Keratinocyte (primary cell): ENCODE results near the gene SCNN1A. TPM values are rescaled to one million over a fixed set of nuclear protein-coding genes. Genes with fewer than 3 reads are reported as not detected.

Experiments
- DNase-seq: peaks from one replicate; pipeline ENCODE4 v3.0.0-alpha.2; 2011; ENCODE audit warnings: low read depth, missing footprints, low spot score
- FAIRE-seq: peaks from 2 replicates; lab custom pipeline; 2011; peaks lifted over from hg19 to GRCh38; lab: Jason Lieb, UNC
- H2AFZ ChIP-seq: 2 replicates; pipeline ENCODE4 v1.6.0; 2012; ENCODE audit warnings: low read length, control low read depth, inconsistent platforms; ENCODE audit not compliant: control insufficient read depth
- H3K27ac ChIP-seq: 2 replicates; pipeline ENCODE4 v1.5.1; 2011; ENCODE audit warnings: low read length; ENCODE audit not compliant: control insufficient read depth, insufficient read depth
- H3K27me3 ChIP-seq: 3 replicates; pipeline ENCODE4 v1.6.0; 2011; ENCODE audit warnings: low read length; ENCODE audit not compliant: control insufficient read depth, insufficient read depth; ENCODE audit errors: extremely low read depth
- H3K36me3 ChIP-seq, 2 experiments: 2 replicates in 1 of 2; 3 replicates in 1 of 2; pipeline ENCODE4 v1.5.1; 2011; ENCODE audit warnings: low read length in 2 of 2, mild to moderate bottlenecking in 1 of 2; ENCODE audit not compliant: control insufficient read depth in 2 of 2, insufficient read depth in 2 of 2; ENCODE audit errors: extremely low read depth in 1 of 2
- H3K4me1 ChIP-seq: 3 replicates; pipeline ENCODE4 v1.5.1; 2011; ENCODE audit warnings: low read length; ENCODE audit not compliant: control insufficient read depth, insufficient read depth; ENCODE audit errors: extremely low read depth
- H3K4me2 ChIP-seq: 3 replicates; pipeline ENCODE4 v1.6.0; 2011; ENCODE audit warnings: low read depth, low read length; ENCODE audit not compliant: control insufficient read depth, insufficient read depth; ENCODE audit errors: extremely low read depth
- H3K4me3 ChIP-seq, 3 experiments: fragments of 200-600 bp in 1 of 3; sonication (generic) in 1 of 3; 2 replicates in 2 of 3; 3 replicates in 1 of 3; pipeline ENCODE4 v1.5.1; 2011 to 2016; ENCODE audit warnings: low read length in 3 of 3, mild to moderate bottlenecking in 3 of 3, control low read depth in 2 of 3, inconsistent platforms in 1 of 3, low read depth in 1 of 3, mixed read lengths in 1 of 3, mixed run types in 1 of 3, moderate library complexity in 1 of 3; ENCODE audit not compliant: control insufficient read depth in 2 of 3, insufficient read depth in 2 of 3; ENCODE audit errors: extremely low read depth in 1 of 3
- H3K79me2 ChIP-seq: 2 replicates; pipeline ENCODE4 v1.6.0; 2012; ENCODE audit warnings: low read length; ENCODE audit not compliant: control insufficient read depth, insufficient read depth
- H3K9ac ChIP-seq: 3 replicates; pipeline ENCODE4 v1.6.0; 2011; ENCODE audit warnings: low read length; ENCODE audit not compliant: control insufficient read depth, insufficient read depth; ENCODE audit errors: extremely low read depth
- H3K9me1 ChIP-seq: 3 replicates; pipeline ENCODE4 v1.6.0; 2011; ENCODE audit warnings: low read length; ENCODE audit not compliant: control insufficient read depth, insufficient read depth; ENCODE audit errors: extremely low read depth
- H3K9me3 ChIP-seq: 2 replicates; pipeline ENCODE4 v1.5.1; 2012; ENCODE audit warnings: low read depth, low read length; ENCODE audit not compliant: control insufficient read depth
- H4K20me1 ChIP-seq: 3 replicates; pipeline ENCODE4 v1.6.0; 2011; ENCODE audit warnings: low read length; ENCODE audit not compliant: control insufficient read depth, insufficient read depth; ENCODE audit errors: extremely low read depth
- EZH2 ChIP-seq: IDR thresholded peaks from one replicate; pipeline ENCODE4 v1.6.1; 2012; ENCODE audit warnings: inconsistent platforms, mild to moderate bottlenecking, low read length, moderate library complexity
- dilution Hi-C: fragments of 300-500 bp; cut with MboI; formaldehyde crosslinking; loops from one replicate; pipeline ENCODE4 v1.7.0; 2020; ENCODE audit warnings: low sequenced_read_pairs; ENCODE audit not compliant: extremely low pct_ligation_motif_present
- polyA plus RNA-seq, 5 experiments: library from polyadenylated mRNA; depleted of rRNA in 3 of 5; stranded (reverse) in 3 of 5; stranded (forward) in 1 of 5; unstranded in 1 of 5; fragments of >200 nt; gene quantifications; 1 replicate in 1 of 5; 2 replicates in 3 of 5; 3 replicates in 1 of 5; pipeline versions ENCODE4 v1.2.1 to v1.2.3, GENCODE V29; 2011 to 2012; ENCODE audit warnings: missing spikeins in 2 of 5, low read depth in 1 of 5, low replicate concordance in 1 of 5
- TF ChIP-seq, protein P1 (sequence below), 3 experiments: IDR thresholded peaks in 1 of 3; conservative IDR thresholded peaks in 1 of 3; optimal IDR thresholded peaks in 1 of 3; 2 replicates in 2 of 3; 3 replicates in 1 of 3; pipeline versions ENCODE3 to v1.5.1; 2011; ENCODE audit warnings: low read length in 3 of 3, mild to moderate bottlenecking in 3 of 3, moderate library complexity in 2 of 3, control low read depth in 1 of 3, inconsistent platforms in 1 of 3; ENCODE audit not compliant: insufficient read depth in 2 of 3; ENCODE audit errors: extremely low read depth in 1 of 3

The SCNN1A gene
- polyA plus RNA-seq, 1 donor (not counting 4 experiments of a cell fraction or from before 2014, with no cell fraction given), result 11.1 TPM

DNA sequence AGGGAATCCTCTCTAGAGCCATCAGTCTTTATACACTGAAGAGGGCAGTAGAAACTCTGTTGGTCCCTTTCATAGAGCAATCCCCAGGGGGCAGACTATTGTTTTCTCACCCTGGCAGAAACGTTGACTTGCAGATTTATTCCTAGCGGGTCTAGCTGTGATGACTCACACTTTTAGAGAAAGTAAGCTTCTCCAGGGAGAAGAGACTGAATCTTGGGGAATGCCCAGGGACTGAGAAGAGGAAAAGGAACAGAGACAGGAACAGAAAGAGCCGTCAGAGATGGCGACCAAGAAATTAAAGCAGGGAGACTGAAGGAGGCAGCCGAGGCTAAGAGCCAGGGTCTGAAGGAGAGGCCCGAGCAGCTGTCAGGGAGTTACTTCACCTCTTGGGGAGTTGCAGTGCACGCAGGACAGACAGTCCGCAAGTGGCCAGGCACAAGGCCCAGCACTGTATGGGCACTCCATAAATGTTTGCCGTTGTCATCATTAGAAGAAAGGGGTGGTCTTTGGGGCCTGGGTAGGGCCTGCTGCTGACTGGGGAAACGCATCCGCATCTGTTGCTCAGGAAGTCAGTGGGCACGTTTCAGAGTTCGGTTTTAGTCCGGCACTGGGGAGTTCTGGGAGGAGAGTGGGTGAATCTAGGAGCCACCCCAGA lies 51.9 kb downstream of the SCNN1A start:
- no peaks in the 10 kb centered on the region for H3K9me3 ChIP-seq
- dilution Hi-C loops, result no loop called here
- TF ChIP-seq EZH2, result no peak
- TF ChIP-seq, protein P1, sequence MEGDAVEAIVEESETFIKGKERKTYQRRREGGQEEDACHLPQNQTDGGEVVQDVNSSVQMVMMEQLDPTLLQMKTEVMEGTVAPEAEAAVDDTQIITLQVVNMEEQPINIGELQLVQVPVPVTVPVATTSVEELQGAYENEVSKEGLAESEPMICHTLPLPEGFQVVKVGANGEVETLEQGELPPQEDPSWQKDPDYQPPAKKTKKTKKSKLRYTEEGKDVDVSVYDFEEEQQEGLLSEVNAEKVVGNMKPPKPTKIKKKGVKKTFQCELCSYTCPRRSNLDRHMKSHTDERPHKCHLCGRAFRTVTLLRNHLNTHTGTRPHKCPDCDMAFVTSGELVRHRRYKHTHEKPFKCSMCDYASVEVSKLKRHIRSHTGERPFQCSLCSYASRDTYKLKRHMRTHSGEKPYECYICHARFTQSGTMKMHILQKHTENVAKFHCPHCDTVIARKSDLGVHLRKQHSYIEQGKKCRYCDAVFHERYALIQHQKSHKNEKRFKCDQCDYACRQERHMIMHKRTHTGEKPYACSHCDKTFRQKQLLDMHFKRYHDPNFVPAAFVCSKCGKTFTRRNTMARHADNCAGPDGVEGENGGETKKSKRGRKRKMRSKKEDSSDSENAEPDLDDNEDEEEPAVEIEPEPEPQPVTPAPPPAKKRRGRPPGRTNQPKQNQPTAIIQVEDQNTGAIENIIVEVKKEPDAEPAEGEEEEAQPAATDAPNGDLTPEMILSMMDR (optimal IDR thresholded peaks at IDR 0.05 in 1 of 3, IDR thresholded peaks at IDR 0.05 in 1 of 3, conservative IDR thresholded peaks at IDR 0.05 in 1 of 3; ENCODE audit: extremely low read depth in 1 of 3, insufficient read depth in 2 of 3, low read length in 3 of 3), result peak; percentile 33 to 64 (median 39)
- DNase-seq (no peak), FAIRE-seq (peak; percentile 83)
- H3K9me1 ChIP-seq, result no peaks in the 10 kb centered on the region
- peaks cover 18% of the 10 kb centered on the region for H3K4me1 ChIP-seq
- no peak overlapping the region for H2AFZ ChIP-seq
- H4K20me1 ChIP-seq, result peaks cover 2% of the 10 kb centered on the region
- peak overlapping the region; percentile 79 for H3K27ac ChIP-seq
- peak overlapping the region; percentile 64 for H3K9ac ChIP-seq
- peaks cover 16 to 17% of the 10 kb centered on the region in 2 experiments for H3K36me3 ChIP-seq
- peak overlapping the region in 1 of 3 experiments; percentile 20 for H3K4me3 ChIP-seq
- no peaks in the 10 kb centered on the region for H3K27me3 ChIP-seq
- peak overlapping the region; percentile 41 for H3K4me2 ChIP-seq
- H3K79me2 ChIP-seq, result peaks cover 4% of the 10 kb centered on the region

DNA sequence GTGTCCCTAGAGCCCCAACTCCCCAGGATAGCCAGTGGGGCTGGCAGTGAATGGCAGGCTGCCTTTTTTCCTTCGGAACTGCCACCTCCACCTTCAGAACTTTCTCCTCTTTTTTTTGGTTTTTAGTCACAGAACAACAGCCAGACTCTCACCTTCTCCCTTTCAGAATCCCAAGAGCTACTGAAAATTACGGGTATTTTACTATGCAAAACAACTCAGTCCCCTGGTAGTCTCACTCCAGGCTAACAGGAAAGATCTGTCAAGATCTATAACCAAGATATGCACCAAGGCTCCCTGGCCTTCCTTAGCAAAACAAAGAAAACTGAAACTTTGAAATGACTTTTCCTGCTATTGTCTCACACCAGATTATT lies 52.4 kb downstream of the SCNN1A start:
- Histone ChIP-seq H3K4me3 (no peak overlapping the region), H3K27ac (peak overlapping the region; percentile 34), H3K9me3 (no peaks in the 10 kb centered on the region), H3K4me2 (no peak overlapping the region), H2AFZ (no peak overlapping the region), H4K20me1 (peaks cover 2% of the 10 kb centered on the region), H3K9ac (no peak overlapping the region), H3K36me3 (peaks cover 11 to 13% of the 10 kb centered on the region in 2 experiments), H3K79me2 (peaks cover 2% of the 10 kb centered on the region), H3K9me1 (no peaks in the 10 kb centered on the region), H3K4me1 (peaks cover 18% of the 10 kb centered on the region), H3K27me3 (no peaks in the 10 kb centered on the region)
- TF ChIP-seq, protein P1 (optimal IDR thresholded peaks at IDR 0.05 in 1 of 3, IDR thresholded peaks at IDR 0.05 in 1 of 3, conservative IDR thresholded peaks at IDR 0.05 in 1 of 3; ENCODE audit: extremely low read depth in 1 of 3, insufficient read depth in 2 of 3, low read length in 3 of 3), result no peak
- no peak for TF ChIP-seq EZH2
- FAIRE-seq (no peak), DNase-seq (no peak)
- dilution Hi-C loops, result no loop called here
